ENCODE measurements around the gene NPLOC4.

GRCh38 chr17:81556175-81556691 lies 80.7 kb downstream of the NPLOC4 start:
- no peak for TF ChIP-seq CTCF (tag by site-specific recombination; IDR thresholded peaks at IDR 0.05)
- no peak for TF ChIP-seq ZNF433 (tag by site-specific recombination; IDR thresholded peaks at IDR 0.05; ENCODE audit: low read depth)
- TF ChIP-seq SP3 (tag by site-specific recombination; IDR thresholded peaks at IDR 0.05), result no peak
- TF ChIP-seq, protein P1, sequence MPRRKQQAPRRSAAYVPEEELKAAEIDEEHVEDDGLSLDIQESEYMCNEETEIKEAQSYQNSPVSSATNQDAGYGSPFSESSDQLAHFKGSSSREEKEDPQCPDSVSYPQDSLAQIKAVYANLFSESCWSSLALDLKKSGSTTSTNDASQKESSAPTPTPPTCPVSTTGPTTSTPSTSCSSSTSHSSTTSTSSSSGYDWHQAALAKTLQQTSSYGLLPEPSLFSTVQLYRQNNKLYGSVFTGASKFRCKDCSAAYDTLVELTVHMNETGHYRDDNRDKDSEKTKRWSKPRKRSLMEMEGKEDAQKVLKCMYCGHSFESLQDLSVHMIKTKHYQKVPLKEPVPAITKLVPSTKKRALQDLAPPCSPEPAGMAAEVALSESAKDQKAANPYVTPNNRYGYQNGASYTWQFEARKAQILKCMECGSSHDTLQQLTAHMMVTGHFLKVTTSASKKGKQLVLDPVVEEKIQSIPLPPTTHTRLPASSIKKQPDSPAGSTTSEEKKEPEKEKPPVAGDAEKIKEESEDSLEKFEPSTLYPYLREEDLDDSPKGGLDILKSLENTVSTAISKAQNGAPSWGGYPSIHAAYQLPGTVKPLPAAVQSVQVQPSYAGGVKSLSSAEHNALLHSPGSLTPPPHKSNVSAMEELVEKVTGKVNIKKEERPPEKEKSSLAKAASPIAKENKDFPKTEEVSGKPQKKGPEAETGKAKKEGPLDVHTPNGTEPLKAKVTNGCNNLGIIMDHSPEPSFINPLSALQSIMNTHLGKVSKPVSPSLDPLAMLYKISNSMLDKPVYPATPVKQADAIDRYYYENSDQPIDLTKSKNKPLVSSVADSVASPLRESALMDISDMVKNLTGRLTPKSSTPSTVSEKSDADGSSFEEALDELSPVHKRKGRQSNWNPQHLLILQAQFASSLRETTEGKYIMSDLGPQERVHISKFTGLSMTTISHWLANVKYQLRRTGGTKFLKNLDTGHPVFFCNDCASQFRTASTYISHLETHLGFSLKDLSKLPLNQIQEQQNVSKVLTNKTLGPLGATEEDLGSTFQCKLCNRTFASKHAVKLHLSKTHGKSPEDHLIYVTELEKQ (tag by site-specific recombination; IDR thresholded peaks at IDR 0.05; ENCODE audit: borderline replicate concordance), result no peak
- no peak for TF ChIP-seq ATF2 (tag by site-specific recombination; IDR thresholded peaks at IDR 0.05; ENCODE audit: low read depth)
- no peak for TF ChIP-seq ZNF513 (tag by site-specific recombination; IDR thresholded peaks at IDR 0.05)
- TF ChIP-seq, protein P2, sequence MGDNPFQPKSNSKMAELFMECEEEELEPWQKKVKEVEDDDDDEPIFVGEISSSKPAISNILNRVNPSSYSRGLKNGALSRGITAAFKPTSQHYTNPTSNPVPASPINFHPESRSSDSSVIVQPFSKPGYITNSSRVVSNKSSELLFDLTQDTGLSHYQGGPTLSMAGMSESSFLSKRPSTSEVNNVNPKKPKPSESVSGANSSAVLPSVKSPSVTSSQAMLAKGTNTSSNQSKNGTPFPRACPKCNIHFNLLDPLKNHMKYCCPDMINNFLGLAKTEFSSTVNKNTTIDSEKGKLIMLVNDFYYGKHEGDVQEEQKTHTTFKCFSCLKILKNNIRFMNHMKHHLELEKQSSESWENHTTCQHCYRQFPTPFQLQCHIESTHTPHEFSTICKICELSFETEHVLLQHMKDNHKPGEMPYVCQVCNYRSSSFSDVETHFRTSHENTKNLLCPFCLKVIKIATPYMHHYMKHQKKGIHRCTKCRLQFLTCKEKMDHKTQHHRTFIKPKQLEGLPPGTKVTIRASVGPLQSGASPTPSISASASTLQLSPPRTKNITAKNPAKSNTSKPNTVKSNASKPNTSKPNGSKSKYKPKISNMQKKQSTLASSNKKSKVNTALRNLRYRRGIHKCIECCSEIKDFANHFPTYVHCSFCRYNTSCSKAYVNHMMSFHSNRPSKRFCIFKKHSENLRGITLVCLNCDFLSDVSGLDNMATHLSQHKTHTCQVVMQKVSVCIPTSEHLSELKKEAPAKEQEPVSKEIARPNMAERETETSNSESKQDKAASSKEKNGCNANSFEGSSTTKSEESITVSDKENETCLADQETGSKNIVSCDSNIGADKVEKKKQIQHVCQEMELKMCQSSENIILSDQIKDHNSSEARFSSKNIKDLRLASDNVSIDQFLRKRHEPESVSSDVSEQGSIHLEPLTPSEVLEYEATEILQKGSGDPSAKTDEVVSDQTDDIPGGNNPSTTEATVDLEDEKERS (tag by site-specific recombination; IDR thresholded peaks at IDR 0.05), result no peak
- TF ChIP-seq ZNF830 (tag by site-specific recombination; IDR thresholded peaks at IDR 0.05; ENCODE audit: low read depth), result no peak
- no peak for TF ChIP-seq ELK4 (IDR thresholded peaks at IDR 0.05; ENCODE audit: borderline replicate concordance, low read depth, low read length)
- TF ChIP-seq REST (tag by site-specific recombination; IDR thresholded peaks at IDR 0.05), result no peak
- no peak for TF ChIP-seq ZNF76 (tag by site-specific recombination; IDR thresholded peaks at IDR 0.05; ENCODE audit: borderline replicate concordance, low read depth)
- no peak for TF ChIP-seq ZBTB8A (tag by site-specific recombination; IDR thresholded peaks at IDR 0.05)

Measured in HEK293 (cell line).